CD4-positive, alpha-beta T cell treated with Interleukin-17A for 4 hours (primary cell): ENCODE data around the gene ALDOC.

Experiments
- DNase-seq: peaks from one replicate; pipeline ENCODE4 v3.0.0-alpha.2; 2020; ENCODE audit warnings: mixed read lengths

Gene ALDOC

GRCh38 chr17:28530250-28530649 is 46.4 kb downstream of the ALDOC start:
- DNase-seq = no peak

GRCh38 chr17:28529013-28529400 is 47.7 kb downstream of the ALDOC start:
- DNase-seq = no peak

- no peak for DNase-seq
These were observed 48.2 kb downstream of the ALDOC start for GRCh38 chr17:28528327-28529012.

DNA sequence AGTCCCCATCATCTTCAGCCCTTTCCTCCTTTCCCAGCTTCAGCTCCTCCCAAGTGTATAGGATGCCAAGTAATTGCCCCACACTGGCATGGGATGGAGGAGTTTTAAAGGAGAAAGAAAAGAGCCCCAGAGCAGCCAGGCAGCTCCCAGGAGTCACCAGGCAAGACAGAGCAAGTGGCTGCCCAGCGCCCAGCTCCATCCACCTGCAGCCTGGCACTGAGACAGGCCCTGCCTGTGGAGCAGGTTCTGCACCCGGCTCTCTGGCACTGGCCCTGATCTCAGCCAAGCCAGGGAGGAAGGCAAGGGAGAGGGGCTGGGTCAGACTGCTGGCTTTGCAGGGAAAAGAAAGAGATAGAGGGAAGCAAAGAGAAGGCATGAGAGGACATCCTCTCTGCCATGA is 48.8 kb downstream of the ALDOC start:
- no peak for DNase-seq

- no peak for DNase-seq
These were observed 49.5 kb downstream of the ALDOC start for GRCh38 chr17:28527181-28527681.

- no peak for DNase-seq
These were observed 50.3 kb downstream of the ALDOC start for GRCh38 chr17:28526381-28526780.

DNA sequence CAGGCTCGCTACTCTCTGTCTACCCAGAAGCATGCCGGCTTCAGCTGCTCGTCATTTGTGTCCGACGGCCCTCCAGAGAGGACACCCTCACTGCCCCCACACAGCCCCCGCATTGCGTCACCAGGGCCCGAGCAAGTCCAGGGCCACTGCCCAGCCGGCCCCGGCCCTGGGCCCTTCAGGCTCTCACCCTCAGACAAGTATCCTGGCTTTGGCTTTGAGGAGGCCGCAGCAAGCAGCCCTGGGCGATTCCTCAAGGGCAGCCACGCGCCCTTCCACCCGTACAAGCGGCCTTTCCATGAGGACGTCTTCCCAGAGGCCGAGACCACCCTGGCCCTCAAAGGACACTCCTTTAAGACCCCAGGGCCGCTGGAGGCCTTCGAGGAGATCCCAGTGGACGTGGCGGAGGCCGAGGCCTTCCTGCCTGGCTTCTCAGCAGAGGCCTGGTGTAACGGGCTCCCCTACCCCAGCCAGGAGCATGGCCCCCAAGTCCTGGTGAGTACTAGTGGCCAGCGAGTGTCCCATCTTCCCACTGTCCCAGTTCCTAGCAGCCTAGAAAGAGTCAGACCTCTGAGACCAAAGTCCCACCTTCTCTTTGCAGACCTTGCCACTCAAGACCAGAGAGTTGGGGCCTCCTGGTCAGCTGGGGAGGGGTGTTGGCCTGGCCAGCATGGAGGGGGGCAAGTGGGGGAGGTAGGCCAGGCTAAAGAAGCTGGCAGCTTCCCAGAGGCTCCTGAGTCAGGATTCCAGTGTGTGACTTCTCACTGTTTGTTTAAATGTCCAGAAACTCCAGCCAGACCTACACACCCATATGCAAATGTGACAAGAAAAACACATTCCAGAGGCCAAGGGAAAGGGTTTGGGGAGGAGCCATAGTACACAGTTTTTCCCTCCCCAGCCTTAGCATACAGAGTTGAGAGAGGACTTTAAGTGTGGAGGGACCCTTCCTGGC is 51.9 kb downstream of the ALDOC start:
- DNase-seq = no peak

- no peak for DNase-seq
These were observed 52.8 kb downstream of the ALDOC start for GRCh38 chr17:28523876-28524275.

DNA sequence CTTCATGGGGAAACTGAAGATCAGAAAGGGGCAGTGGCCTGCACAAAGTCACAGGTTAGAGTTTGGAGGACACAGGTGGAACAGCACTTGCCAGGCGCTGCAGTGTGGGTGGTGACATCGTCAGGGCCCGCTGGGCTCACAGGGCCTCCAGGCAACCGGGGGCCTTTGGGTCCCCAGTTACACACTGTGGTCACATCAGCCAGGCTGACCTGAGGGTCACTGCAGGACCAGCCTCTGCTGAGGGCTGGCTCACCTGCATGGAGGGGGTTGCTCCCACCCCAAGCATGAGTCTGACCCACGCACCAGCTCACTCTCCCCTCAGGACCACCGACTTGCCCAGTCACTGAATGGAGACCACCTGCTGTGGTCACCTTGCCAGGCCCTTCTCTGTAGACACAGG is 53.5 kb downstream of the ALDOC start:
- DNase-seq = no peak
